Colonic mucosa (tissue), 4 donors: ENCODE results near the gene BEND3. TPM values are rescaled to one million over a fixed set of nuclear protein-coding genes. Genes with fewer than 3 reads are reported as not detected.
"Not testable (repeated sequence)": the region's sequence is repeated elsewhere in the genome, so short reads cannot be mapped to it uniquely, and the experiment has no call there.

ENCODE experiments used
- DNase-seq: peaks from one replicate; pipeline ENCODE4 v3.0.0-alpha.2; 2020
- H3K27ac ChIP-seq: fragments of 200-600 bp; one replicate; pipeline ENCODE4 v1.8.0; 2021
- H3K27me3 ChIP-seq: fragments of 200-600 bp; one replicate; pipeline ENCODE4 v1.8.0; 2021
- H3K36me3 ChIP-seq: fragments of 200-600 bp; one replicate; pipeline ENCODE4 v1.8.0; 2021
- H3K4me1 ChIP-seq: fragments of 200-600 bp; one replicate; pipeline ENCODE4 v1.8.0; 2021; ENCODE audit warnings: mild to moderate bottlenecking
- H3K4me3 ChIP-seq: fragments of 200-600 bp; one replicate; pipeline ENCODE4 v1.8.0; 2021
- H3K9ac ChIP-seq, 2 donors: one replicate each; pipeline ENCODE4 v1.7.0; 2013; ENCODE audit warnings: control low read depth in 2 of 2, low read depth in 2 of 2, low read length in 2 of 2
- H3K9me3 ChIP-seq: fragments of 200-600 bp; one replicate; pipeline ENCODE4 v1.8.0; 2021
- CTCF ChIP-seq: fragments of 200-600 bp; IDR thresholded peaks from one replicate; pipeline ENCODE4 v1.8.0; 2022; ENCODE audit warnings: antibody characterized with exemption, mild to moderate bottlenecking
- intact Hi-C: fragments of 100-400 bp; cut with DNase I; formaldehyde crosslinking; loops from one replicate; pipeline ENCODE4 v1.14.1; 2022
- total RNA-seq, 2 donors: library from RNA; stranded (reverse); fragmentation: NEBNext Ultra II Directional in 1 of 2; extraction: Animal tissue kit (Norgen Biotek cat#: 25700) in 1 of 2; gene quantifications; one replicate each; pipeline ENCODE4 v1.2.1, GENCODE V29; 2021
- donor health status: healthy.
- donor health status: DM: no; HTN: no; CAD: no.
- donor health status: DM: no; HTN: no; CAD: no.

BEND3 gene
- total RNA-seq, 2 donors from 2014 or later = 4.4 to 11.2 TPM

- no peak for TF ChIP-seq CTCF
- intact Hi-C loops = no loop called here
- no peak for DNase-seq
Observed at GRCh38 chr6:107098436-107099307, 16.6 kb downstream of the BEND3 start.

GRCh38 chr6:107084459-107084858 is 30.9 kb downstream of the BEND3 start:
- H3K9ac ChIP-seq, H3K4me1 ChIP-seq, H3K27me3 ChIP-seq, H3K36me3 ChIP-seq, H3K9me3 ChIP-seq, H3K4me3 ChIP-seq, DNase-seq, H3K27ac ChIP-seq, intact Hi-C loops: not testable (repeated sequence)

More at GRCh38 chr6:107098436-107099307, 16.6 kb downstream of the BEND3 start:
- Histone ChIP-seq H3K27me3 (no peaks in the 10 kb centered on the region), H3K9me3 (no peaks in the 10 kb centered on the region), H3K27ac (no peak overlapping the region), H3K9ac (no peak overlapping the region), H3K4me1 (no peaks in the 10 kb centered on the region), H3K4me3 (no peak overlapping the region), H3K36me3 (no peaks in the 10 kb centered on the region)

GRCh38 chr6:107083921-107084320 is 31.4 kb downstream of the BEND3 start:
- no peak for DNase-seq
- no peak for TF ChIP-seq CTCF
- Histone ChIP-seq H3K4me1 (no peaks in the 10 kb centered on the region), H3K9ac (no peak overlapping the region), H3K4me3 (no peak overlapping the region), H3K36me3 (no peaks in the 10 kb centered on the region), H3K9me3 (no peaks in the 10 kb centered on the region), H3K27me3 (no peaks in the 10 kb centered on the region), H3K27ac (no peak overlapping the region)
- intact Hi-C loops = no loop called here

- Histone ChIP-seq H3K27ac (no peak overlapping the region), H3K4me1 (no peaks in the 10 kb centered on the region), H3K27me3 (no peaks in the 10 kb centered on the region), H3K4me3 (no peak overlapping the region), H3K9ac (no peak overlapping the region), H3K9me3 (no peaks in the 10 kb centered on the region), H3K36me3 (no peaks in the 10 kb centered on the region)
- intact Hi-C loops = no loop called here
- no peak for DNase-seq
- TF ChIP-seq CTCF = no peak
Observed at GRCh38 chr6:107083047-107083768, 32.1 kb downstream of the BEND3 start.

GRCh38 chr6:107082045-107082444 is 33.3 kb downstream of the BEND3 start:
- intact Hi-C loops = no loop called here
- Histone ChIP-seq H3K4me1 (no peaks in the 10 kb centered on the region), H3K36me3 (no peaks in the 10 kb centered on the region), H3K27me3 (no peaks in the 10 kb centered on the region), H3K9me3 (no peaks in the 10 kb centered on the region), H3K4me3 (no peak overlapping the region), H3K27ac (no peak overlapping the region), H3K9ac (no peak overlapping the region)
- DNase-seq = no peak
- no peak for TF ChIP-seq CTCF

- Histone ChIP-seq H3K27me3 (no peaks in the 10 kb centered on the region), H3K4me1 (no peaks in the 10 kb centered on the region), H3K9ac (no peak overlapping the region), H3K4me3 (no peak overlapping the region), H3K9me3 (no peaks in the 10 kb centered on the region), H3K27ac (no peak overlapping the region), H3K36me3 (no peaks in the 10 kb centered on the region)
- intact Hi-C loops = no loop called here
- no peak for DNase-seq
- no peak for TF ChIP-seq CTCF
Observed at GRCh38 chr6:107080036-107080435, 35.3 kb downstream of the BEND3 start.
